Stimulated activated CD8-positive, alpha-beta memory T cell treated with anti-CD3 and anti-CD28 coated beads, Interleukin-2, amount 100 ng/mL, for 1 hour (primary cell): ENCODE results near the gene PPM1B.
"Not testable (repeated sequence)": the region's sequence is repeated elsewhere in the genome, so short reads cannot be mapped to it uniquely, and the experiment has no call there.

Source experiments
- DNase-seq, 2 donors: peaks; one replicate each; pipeline ENCODE4 v3.0.0-alpha.2; 2020; ENCODE audit warnings: low read depth in 2 of 2

PPM1B gene

DNA sequence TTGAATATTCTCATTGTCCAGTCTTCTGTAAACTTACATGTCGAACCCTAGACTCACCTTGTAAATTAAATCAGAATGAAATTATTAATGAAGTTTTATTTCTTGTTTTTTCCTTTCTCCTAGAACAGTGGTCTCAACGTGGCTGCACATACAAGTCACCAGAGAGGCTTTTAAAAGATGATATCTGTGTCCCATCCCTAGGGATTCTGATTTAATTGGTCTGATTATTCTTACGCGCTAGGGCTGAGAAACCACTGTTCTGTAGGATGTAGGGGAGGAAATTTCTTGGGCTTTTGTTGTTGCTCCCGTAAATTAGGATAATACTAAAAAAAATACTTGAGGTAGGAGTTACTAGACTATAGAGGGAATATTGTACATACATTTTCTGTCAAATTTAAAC is 32.1 kb downstream of the PPM1B start:
- DNase-seq, result no peak

DNA sequence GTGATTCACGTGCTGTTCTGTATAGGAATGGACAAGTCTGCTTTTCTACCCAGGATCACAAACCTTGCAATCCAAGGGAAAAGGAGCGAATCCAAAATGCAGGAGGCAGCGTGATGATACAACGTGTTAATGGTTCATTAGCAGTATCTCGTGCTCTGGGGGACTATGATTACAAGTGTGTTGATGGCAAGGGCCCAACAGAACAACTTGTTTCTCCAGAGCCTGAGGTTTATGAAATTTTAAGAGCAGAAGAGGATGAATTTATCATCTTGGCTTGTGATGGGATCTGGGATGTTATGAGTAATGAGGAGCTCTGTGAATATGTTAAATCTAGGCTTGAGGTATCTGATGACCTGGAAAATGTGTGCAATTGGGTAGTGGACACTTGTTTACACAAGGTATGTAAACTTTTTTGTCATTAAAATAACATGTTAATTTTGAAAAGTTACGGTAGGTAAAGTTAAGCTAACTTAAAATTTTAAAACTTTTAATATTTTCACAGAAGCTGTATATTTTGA is 33.0 kb downstream of the PPM1B start:
- DNase-seq, result no peak

DNA sequence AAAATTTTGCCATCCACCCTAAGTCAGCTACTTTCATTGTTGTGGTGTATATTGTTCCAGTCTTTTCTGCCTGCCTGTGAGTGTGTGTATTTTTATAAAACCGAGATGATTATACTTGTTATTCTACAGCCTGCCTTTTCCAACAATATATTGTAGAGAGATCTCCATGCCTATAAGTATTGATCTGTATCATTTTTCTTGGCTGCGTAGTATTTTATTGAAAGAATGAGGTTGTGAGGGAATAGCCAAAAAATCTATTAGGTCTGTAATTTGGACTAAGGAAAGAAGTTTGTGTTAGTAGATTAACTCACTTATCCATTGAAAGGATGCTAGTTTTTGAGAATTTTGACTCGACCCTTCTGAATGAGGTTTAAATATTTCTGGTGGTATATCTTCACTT is 34.9 kb downstream of the PPM1B start:
- no peak for DNase-seq

DNA sequence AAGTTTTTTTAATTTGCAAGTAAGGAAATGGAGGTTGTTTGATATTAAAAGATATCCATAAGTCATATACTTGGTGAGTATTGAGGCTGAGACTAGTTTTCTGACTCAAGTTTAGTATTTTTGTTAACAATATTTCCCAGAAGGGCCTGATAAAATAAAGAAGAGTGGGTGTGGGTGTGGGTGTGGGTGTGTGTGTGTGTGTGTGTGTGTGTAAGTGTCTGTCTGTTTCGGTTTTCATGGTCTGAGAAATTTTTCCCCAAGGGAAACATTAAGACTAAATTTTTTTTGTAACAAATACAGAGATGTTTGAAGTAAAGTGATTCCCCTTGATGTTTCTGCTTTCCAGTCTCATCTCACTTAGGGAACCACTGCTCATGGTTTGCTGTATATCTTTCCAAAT is 36.5 kb downstream of the PPM1B start:
- no peak for DNase-seq

DNA sequence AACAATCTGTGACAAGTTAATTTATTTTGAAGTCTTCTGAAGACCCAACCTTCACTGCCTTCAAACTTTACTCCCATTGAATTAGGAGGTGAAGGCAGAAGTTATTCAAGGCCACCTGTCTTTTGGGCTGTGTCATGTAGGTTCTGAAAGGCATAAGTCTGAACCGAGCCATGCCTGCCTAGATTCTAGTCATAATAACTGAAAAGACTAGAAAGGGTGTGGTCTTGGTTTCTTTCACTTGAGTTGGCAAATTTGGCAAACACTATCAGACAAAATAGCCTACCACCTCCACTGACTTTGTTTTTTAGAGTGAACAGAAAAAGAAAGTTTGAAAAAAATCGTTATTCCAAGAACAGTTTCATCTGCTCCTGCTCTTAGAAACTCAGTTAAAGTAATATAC is 38.4 kb downstream of the PPM1B start:
- no peak for DNase-seq

DNA sequence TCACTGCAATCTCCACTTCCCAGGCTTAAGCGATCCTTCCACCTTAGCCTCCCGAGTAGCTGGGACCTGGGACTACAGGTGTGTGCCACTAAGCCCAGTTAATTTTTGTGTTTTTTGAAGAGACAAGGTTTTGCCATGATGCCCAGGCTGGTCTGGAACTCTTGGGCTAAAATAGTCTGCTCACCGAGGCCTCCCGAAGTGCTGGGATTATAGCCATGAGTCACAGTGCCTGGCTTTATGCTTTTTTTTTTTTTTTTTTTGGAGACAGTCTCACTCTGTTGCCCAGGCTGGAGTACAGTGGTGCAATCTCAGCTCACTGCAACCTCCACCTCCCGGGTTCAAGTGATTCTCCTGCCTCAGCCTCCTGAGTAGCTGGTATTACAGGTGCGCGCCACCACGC is 39.0 kb downstream of the PPM1B start:
- DNase-seq, result not testable (repeated sequence)

DNA sequence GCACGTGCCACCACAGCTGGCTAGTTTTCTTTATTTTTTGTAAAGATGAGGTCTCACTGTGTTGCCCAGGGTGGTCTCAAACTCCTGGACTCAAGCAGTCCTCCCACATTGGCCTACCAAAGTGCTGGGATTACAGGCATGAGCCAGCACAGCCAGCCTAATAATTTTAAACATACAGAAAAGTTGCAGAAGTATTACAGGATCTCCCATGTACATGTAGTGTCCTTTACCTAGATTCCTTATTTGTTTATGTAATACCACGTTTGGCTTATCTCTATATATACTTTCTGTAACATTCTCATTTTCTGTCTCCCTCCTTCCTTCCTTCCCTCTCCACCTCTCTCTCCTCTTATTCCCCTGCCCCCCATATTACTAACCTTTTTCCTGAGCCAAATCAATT is 41.7 kb downstream of the PPM1B start:
- no peak for DNase-seq

DNA sequence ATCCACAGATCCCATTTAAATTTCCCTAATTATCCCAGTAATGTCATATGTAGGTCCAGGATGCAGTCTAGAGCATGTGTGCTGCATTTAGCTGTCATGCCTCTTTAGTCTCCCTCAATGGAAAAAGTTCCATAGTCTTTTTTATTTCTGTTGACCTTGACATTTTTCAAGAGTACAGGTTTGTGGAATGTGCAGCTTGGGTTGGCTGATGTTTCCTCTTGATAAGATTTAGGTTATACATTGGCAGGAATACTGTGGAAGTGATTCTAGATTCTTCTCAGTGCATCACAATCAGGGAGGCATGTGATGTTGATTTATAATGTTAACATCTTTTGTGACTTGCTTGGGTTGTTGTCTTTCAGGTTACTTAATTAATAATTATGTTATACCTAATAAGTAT is 42.5 kb downstream of the PPM1B start:
- no peak for DNase-seq

DNA sequence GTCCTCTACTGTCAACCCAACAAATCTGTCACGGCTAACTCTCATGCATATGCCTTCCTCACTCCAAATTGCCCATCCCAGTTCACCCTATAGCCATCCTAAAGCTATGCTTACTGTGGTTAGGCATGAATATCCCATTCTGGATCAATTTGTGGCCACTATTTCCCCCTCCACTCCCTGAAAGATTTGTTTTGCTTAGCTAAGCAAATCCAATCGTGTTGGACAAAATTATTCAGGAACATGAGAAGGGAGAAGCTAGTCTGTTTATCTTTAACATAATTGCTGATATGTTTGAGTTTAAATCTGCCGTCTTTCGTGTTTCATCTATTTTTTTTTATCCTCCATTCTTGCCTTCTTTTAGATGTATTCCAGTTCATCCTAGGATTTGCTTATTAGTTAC is 43.6 kb downstream of the PPM1B start:
- DNase-seq, result no peak

DNA sequence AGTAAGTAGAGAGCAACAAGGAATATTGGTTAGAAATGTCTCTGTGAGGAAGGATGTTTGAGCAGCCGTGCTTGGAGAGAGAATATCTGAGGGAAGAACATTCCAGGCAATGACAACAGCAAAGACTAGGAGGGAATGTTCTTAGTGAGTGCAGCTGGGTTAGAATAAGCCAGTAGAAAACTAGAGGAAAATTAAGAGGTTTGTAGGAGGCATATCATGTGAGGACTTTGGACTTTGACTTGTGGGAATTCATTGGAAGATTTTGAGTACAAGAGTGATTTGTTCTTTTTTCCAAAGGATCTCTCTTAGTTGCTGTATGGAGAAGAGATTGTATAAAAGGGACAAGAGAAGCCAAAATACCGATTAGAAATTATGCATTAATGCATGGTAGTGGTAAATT is 47.2 kb downstream of the PPM1B start:
- DNase-seq, result no peak

DNA sequence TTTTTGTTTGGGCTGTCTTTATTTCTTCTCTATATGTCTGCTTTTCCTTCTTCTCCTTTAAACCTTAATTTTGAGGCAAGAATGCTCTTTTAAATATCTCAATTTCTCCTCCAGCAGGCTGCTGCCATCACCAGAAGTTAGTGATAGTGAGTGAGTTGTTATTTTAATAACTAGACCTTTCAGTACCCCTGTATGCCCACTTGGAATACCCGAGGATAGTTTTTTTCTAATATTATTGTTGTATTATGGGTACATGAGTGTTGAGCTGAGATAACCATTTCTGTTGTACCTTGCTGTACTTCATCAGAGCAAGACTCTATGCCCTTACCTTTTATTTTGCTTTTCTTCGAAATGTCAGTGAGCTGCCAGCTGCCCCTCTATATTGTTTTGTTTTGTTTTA is 50.1 kb downstream of the PPM1B start:
- no peak for DNase-seq

DNA sequence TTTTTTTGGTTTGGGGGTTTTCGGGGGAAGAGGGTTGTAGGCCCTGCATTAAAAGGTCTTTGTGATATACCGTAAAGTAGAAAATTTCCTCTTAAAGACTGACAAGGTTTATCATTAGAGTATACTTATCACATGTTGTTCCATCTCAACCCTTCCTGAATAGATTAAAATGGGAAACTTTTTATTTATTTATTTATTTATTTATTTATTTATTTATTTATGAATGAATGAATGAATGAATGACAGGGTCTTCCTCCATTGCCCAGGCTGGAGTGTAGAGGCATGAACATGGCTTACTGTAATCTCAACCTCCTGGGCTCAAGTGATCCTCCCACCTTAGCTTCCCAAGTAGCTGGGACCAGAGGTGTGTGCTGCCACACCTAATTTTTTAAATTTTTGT is 58.1 kb downstream of the PPM1B start:
- DNase-seq, result no peak

DNA sequence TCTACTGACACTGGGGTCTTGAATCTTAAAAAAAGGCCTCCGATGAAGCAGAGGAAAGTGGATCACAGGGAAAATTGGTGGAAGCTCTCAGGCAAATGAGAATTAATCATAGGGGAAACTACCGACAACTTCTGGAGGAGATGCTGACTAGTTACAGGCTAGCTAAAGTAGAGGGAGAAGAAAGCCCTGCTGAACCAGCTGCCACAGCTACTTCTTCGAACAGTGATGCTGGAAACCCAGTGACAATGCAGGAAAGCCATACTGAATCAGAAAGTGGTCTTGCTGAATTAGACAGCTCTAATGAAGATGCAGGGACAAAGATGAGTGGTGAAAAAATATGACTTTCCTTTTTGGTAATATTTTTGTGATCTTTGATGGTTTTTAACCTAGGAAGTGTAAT is 61.7 kb downstream of the PPM1B start:
- no peak for DNase-seq

DNA sequence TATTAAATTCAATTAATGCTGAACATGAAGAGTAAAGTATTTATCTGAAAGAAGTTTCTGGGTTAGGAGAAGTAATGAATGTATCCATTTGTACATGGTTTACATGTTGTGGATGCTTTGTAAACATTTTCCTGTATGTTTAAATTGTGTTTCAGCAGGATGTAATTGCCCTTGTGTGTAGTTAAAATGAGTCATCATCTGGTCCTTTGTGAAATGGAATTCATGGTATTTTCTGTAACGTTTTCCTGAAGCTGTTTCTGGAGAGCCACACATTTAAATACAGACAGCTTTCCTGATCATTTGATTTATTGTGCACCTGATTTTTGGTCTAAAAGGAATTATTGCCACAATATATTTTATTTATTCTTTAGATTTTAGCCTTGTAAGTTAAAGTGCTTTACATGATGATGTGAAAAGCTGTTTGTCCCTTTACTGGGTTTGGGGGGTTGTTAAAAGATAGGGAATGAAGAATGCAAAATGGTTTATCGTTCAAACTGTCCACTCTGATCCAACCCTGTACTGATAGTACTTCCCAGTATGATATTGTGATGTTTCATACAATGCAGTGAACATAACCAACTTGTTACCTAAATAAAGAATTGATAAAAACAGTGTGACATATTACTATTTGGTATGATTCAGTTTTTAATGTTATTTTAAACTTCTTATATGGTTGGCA is 64.9 kb downstream of the PPM1B start:
- no peak for DNase-seq

DNA sequence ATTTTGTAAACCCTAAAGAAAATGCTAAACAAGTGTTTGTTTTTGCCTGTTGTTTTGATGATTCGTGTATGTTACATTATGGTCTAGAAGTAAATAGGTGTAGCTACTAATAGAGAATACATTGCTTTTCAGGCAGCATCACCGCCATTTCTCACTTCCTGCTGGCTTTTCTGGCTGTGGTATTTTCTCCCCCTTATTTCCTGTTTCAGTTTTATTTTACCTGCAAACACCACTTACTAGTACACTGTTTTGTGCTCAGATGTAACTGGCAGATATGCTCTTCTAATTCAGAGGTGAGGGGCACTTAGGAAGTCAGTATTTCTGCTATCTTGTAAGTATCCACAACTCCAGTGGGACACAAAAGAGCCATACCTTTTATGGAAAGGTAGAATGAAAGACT is 68.5 kb downstream of the PPM1B start:
- DNase-seq, result no peak

DNA sequence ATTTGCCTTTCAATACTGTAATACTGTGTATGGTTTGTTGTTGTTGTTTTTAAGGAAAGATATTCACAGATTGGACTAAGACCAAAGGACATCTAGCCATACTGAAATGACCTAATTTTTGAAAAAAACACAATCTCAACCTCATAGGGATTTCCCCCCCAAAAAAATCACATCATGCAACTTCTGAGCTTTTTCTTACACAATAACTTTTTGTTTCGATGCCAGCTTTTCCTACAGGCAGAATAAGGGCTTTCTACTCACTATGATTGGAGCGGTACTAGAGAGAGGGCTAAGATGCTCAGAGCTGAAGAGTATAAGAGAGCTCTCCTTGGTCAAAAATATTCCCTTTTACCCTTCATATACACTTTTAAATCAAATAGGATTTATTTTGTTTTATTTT is 74.2 kb downstream of the PPM1B start:
- DNase-seq, result no peak

DNA sequence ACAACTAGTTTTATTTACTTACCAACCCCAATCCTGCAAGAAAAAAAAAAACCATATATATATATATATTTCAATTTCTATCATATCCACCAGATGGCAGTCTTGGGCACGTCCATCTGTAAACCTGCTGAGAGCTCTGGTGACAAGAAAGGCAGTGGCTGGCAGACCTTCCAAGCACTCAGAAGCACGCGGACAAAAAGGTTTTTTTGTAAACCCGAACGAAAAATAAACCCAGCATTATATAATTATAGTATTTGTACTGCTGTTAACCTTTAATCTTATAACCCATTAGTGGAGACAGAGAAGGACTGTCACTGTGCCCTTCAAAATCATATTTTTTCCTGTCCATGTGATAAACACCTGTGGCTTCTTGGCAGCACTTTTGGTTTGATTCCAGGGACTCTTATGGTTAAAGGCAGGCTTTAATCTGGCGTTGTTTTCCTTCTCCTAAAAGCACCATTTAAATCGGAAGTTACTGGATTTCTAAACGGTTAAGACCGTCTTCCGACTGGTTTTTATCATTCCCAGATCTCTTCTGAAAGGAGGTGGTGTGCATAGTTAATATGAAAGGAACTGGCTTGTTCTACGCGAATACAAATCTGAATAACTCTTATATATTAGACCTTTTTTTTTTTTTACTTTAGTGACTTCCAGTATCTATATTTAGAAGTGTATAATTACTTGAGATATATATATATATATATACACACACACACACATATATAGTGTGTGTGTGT is 75.6 kb downstream of the PPM1B start:
- DNase-seq, result peak; percentile 6 to 12

DNA sequence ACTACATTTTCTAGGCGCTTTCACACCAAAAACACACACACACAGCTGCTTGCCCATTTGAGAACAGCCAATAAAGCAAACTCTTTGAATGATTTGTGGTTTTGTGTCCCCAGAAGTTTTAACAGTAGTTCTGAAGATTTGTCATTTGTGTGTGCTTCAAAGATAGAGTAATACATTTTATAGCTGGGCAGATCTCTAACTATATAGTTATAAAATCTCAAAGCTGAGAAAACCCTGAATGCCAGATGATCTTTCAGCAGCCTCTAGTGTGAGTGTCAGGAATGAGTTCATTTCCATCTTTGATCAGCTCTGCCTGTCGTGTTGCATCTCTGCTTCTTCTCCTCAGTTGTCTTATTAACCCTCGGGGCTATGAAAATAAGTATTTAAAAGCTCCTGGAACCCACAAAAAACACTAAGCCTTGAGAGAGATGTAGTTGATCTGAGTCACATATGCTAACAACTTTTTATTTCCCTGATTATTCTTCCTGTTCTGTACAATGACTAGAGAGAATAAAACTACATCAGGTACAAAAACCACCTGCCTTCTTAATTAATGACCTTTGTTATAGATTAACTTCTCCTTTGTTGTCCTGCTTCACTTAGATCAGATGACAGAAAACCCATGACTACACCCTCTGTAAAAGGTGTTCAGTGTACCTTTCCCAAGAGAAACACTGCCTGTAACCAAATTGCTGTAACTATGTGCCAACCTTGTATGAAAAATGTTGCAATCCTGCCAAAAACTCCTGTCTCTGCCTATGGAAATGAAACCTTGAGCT is 76.6 kb downstream of the PPM1B start:
- DNase-seq, result no peak

DNA sequence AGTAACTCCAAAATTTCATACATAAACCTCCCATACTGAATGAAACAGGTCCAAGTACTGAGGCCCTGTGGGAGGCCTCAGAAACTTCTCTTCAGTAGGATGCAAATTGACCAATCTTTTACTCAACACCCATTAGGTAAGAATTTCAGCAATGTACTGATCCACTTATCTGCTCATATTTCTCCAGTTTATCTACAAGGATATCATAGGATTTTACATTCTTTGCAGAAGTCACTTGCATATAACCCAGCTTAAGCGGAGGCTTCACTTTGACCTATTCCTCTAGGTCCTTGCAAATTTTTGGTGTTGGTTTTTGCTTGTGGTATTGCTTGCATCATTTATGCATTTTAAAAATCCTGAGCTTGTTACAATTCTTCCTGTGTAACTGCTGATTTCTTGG is 77.8 kb downstream of the PPM1B start:
- DNase-seq, result no peak

DNA sequence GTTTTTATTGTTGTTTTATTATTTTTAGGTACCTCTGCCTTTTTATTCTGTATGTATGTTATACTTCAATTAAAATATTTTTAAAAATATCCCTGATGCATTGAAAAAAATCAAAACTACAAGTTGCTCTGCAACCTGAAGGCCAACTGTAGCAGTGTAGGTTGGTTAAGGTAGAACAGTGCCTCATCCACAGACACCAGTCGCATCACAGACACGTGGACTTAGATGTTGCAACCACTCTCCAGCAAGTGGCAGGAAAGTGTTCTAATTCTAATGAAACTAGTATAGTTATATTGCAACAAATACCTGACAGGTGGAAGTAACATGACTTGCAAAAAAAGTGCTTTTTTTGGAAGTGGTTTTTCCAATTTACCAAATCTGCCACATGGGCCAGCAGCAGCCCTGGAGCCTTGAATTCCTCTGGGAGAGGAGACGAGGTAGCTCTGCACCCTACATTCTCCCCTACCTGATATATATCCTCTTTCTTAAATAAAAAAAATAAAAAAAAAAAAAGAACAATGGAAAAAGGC is 78.2 kb downstream of the PPM1B start:
- no peak for DNase-seq

DNA sequence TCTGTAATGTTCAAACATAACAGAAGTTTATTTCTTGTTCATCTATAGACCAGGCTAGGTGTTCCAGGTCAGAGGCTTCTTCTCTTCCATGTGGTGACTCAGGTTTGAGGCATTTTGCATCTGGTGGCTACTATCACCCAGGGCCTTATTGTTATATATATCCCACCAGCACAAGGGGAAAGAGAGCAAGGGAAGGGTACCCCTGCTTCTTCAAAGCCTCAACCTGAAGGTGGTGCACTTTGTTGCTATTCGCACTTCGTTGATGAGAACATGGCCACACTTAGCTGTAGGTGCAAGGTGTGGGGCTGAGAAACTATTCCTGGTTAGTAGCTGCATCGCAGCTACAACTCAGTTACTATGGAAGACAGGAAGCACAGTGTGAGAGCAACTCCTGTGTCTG is 79.2 kb downstream of the PPM1B start:
- no peak for DNase-seq

DNA sequence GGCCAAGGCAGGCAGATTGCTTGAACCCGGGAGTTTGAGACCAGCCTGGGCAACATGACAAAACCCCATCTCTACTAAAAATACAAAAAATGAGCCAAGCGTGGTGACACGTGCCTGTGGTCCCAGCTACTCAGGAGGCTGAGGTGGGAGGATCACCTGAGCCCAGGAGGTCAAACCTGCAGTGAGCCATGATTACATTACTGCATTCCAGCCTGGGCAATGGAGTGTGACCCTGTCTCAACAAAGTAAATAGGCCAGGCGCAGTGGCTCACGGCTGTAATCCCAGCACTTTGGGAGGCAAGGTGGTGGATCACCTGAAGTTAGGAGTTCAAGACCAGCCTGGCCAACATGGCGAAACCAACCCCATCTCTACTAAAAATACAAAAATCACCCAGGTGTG is 80.6 kb downstream of the PPM1B start:
- DNase-seq, result not testable (repeated sequence)

DNA sequence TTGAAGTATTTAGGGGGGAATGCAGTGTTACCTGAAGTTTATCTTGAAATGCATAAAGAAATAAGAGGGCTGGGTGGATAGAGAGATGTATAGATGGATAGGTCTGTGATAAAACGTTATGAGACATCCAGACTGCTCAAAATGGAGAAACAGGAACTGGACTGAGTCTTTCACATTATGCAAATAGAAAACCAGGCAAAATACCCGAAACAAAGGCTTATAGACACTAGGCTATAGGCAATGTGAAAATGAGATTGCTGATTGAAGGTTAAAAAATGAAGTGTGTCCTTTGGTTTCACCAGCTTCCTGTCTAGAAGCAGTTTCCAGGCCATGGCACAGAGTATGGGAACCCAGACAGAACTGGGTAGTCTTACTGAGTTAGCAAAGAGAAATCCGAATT is 81.7 kb downstream of the PPM1B start:
- no peak for DNase-seq
